GM19035 (cell line): ENCODE measurements around the gene DUSP10.

Source experiments
- ATAC-seq: cut with Tn5 transposase; IDR thresholded peaks from one replicate; pipeline ENCODE4 v1.9.1; 2021; ENCODE audit not compliant: unreplicated experiment

Gene DUSP10

DNA sequence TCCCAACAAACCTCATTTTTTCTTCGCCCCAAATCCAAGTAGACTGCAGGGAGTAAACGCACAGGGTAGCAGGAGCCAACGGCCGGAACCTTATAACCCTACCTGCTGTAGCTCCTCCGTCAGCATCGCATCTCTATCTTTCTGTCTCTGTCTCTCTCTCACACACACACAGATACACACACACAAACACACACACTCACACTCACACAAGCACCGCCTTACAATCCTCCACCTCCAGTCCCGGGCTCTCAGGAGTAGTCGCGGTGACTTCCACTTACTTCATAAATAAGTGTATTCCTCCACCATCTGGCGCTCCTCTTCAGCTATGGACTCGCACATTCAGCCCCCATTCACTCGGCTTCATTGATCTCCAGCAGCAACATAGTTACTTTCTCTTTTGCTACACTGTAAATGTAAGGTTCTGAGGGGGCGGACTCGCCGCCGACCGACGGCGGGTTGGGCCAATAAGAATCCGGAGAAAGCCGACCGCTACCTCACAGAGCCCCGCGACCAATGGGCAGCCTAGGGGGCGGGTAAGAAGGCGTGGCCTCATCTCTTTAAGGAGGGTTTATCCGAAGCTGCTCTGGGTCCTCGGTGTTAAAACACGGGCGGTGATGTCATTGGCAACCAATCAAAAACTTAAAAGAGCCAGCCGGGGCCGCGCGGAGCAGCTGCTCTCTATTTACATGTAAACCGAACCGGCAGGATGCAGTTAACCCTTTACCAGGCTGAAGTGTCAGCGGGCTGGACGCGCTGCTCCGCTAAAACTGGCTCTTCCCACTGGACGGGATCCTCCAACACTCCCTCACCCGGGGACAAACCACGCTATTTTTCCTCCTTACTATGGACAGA, at the start of gene DUSP10:
Gene DUSP10 (minus strand): TSS at position 387 of the 852 bp plus-strand sequence. CDS start 2,345 bp downstream, outside the sequence.
- peak; percentile 83 for ATAC-seq

DNA sequence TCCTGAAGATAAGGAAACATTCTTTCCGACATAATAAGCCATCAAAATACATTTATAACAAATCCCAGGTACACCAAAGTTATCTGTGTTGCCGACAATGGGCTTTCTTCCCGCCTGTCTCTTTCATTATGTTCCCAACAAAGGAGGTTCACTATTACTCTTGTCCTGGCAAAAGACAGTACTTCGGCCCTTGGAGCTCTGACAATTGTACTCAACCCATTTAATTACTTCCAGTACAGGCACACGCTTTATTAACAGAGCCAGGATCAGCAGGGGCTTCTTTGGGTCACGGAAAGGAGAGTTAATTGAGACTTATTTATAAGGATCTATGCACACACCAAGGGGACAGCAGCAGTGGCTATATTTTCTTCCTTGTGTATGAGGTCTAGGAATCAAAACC, 46.6 kb upstream of the DUSP10 start:
- no peak for ATAC-seq

DNA sequence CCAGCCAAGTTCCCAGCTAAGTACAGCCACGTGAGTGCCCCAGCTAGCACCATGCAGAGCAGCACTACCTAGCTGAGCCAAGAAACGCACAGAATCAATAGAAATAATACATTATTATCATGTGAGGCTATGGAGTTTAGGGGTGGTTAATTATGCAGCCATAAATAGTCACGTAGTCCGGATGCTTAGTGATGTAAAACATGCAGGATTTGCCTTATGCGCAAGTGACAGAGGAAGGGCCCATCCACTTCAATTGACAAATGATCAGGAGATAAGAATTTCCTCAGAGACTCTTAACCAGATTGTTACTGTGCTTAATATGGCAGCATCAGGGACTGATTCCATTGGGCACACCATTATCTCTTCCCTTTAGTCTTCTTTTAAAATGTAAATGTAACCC, 44.8 kb upstream of the DUSP10 start:
- no peak for ATAC-seq

DNA sequence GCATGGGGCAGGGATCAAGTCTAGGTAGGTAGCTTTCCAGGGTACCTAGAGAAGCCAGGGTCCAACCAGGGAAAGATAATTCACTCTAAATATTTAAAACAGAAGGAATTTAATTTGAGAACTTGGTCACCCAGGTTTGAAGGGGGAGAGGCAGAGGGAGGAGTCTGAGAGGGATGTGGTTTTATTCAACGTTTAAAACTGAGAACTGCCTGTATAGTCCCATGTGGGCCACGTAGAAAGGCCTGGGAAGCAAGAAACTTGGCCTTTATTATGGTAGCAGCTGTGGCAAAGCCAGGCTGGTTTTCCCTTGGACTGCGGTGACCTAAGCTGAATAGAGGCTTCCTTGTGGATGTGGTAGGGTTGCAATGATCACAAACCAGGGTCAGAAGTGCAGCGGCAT, 42.0 kb upstream of the DUSP10 start:
- ATAC-seq: no peak

DNA sequence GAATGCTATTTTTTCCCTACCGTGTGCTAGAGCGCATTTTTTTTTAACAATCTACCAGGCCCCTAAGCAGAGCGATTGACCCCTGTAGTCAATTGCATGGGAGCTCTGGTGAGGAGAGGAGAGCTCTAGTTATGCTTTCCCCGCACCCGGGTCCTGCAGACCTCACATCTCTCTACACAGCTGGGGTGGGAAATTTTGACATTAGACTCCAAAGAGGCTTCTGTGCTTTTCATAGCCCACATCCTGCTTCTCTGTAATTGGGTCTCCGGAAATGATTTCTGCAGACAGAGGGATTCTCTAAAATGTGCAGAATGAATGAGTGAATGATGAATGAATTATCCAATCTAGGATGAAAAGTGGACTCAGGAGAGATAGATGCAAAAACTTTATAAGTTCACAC, 41.5 kb upstream of the DUSP10 start:
- no peak for ATAC-seq

DNA sequence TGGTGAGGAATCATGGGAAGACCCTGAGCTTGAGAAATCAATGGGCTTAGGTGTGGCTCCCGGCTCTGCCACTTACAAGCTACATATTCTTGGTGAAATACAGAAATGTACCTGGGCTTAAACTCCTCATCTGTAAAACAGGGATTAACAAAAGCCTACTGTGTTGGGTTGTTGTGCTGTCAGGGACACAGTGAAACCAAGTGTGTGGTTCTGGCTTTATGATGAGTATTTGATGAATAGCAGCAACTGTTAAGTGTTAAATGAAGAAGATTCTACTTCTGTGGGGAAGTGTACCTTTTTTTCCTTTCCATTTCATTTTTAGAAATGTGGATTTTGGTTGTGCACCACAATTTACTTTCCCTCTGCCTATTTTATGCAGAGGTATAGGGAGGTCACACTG, 41.1 kb upstream of the DUSP10 start:
- ATAC-seq: no peak

DNA sequence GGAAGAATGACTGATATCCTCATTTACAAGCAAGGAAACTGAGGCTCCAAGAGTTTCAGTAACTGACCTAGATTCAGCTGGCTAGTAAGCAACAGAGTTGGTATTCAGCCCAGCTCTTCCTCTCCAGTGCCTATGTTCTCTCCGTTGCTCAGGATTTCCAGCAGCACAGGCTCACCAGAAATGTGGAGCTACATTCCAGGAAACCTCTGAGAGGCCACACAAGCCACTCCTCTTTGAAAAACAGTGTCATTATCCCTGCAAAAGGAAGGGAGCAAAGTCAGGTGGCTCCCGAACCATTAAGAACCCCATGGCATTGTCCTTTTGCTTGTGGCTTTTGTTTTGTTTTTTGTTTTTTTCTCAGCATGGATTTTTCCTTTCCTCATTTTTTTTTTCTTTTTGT, 40.6 kb upstream of the DUSP10 start:
- no peak for ATAC-seq

DNA sequence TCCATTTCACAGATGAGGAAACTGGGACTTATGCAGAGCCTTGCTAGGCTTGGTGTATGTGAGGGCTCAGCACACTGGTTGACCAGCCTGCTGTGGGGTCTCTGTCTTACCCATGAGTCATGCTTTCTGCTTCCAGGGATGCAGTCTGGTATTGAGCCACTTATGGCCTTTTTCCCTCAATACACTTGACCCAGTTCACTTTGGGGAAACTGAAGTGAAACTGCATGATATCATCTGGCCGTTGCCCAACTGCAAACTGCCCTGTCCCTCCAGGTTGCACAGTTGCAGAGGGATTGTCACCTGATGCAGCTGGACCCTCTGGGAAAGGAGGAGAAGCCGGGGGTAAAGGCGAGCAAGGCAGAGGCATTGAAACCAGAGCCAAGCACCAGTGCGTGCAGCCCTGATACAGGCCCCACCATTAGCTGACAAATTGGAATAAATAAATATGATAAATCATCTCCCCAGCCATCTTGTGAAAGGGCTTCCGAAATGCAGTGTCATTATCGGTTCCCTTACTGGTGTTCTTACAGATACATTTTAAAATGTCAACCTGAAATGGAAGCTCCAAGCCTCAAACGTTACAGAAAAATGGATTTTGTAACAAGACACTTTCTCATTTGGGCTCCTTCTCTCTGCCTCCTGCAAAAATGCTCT, 39.3 kb upstream of the DUSP10 start:
- no peak for ATAC-seq

DNA sequence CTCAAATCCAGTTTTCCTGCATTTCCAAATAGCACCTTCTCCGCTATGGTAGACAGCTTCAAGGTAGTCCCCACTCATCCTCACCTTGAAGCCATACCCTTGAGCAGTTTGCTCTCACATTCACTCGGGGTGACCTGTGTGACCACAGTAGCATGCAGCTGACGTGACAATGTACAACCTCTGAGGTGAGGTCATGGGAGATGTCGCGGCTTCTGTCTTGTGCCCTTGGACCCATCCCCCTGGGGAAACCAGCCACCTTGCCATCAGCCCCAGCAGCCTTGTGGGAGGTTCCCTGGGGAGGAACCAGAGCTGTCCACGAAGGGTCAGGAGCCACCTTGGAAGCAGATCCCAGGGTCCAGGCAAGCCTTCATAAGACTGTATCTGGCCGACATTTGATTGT, 38.3 kb upstream of the DUSP10 start:
- no peak for ATAC-seq

DNA sequence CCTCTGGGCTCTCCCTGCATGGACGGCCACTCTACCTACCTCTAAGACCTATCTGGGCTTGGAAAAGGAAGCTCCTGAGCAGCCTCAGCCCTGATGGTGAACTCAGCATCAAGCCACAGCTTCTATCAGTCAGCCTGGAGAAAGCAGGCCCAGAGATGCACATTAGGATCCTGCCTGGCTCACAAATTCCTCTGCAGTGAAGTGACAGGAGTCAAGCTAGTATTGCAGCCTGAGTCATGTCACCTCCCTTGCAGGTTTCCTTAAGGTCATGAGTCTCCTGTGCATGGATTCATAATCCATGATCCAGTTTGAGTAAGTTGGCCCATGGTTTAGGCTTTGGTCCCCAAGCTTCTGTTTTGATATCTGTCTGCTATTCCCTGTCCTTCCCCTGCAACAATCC, 37.9 kb upstream of the DUSP10 start:
- no peak for ATAC-seq

DNA sequence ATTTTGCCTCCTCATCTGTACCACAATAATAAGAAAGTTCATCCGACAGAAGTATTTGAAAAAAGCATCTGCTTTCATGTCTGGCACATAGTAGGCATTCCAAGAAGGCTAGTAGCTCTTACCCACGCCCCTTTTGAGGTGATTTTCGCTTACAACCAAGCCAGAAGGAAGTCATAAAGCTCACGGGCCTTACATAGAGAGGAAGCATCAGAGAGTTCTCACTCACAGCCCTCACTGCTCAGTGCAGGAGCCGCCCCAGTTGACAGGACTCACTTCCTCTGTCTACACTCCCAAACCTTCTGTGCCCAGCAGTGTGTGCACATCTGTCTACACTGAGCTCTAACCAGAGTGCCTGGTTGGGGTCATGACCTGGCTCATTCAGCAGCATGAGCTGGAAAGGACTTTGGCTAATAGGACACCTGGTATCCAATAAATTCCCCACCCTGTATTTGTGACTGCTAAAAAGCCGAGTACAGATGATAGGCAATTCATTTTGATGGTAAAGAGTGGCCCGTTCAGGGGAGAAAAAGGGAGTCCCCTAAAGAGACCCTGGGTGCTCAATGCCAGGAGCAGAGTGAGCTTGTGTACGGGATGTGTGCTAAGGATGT, 36.8 kb upstream of the DUSP10 start:
- peak; percentile 28 for ATAC-seq

DNA sequence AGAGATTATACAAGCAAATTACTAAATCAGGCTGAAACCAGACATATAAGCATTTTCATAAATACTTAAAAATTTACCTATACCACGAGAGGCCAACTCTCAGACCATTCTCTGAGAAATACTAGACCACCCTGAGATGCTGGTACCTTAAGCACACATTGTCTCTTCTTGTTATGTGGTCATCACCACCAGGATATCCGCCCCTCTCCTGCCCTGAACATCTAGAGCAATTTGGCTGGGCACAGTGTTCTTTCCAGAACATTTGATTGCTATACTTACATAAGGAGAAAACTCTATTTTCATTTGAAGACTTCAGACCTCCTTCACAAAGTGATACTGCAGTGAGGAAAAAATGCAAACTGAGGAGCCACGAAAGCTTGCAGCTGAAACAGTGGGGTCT, 36.2 kb upstream of the DUSP10 start:
- peak; percentile 26 for ATAC-seq

DNA sequence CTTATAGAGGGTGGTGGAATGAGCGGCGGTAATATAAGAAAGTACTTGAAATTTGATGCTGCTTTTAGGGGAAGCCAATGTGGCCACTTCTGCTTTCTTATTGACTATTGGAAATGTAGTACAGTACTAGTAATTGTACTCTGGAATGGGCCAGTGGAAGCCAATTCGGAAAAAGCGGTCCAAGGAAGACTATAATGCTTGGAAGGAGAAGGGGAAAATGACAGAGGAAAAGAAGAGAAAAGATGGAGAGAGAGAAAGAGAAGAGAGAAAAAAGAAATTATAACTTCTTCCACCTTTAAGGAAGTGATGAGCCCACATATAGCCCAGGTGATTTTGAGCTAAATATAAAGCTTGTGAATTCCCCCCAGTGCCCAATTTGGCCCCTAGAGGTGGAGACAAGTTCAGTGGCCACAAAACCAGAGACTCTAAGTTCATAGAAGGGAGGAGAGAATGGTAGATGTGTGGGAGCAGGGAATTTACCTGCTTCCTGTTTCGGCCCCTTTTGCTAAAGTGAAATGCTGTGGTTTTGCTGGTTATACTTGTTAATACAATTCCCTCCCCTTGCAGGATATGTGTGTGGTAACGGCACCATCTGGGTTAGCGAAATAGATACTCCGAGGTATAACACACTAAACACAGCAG, 35.7 kb upstream of the DUSP10 start:
- peak; percentile 72 for ATAC-seq

DNA sequence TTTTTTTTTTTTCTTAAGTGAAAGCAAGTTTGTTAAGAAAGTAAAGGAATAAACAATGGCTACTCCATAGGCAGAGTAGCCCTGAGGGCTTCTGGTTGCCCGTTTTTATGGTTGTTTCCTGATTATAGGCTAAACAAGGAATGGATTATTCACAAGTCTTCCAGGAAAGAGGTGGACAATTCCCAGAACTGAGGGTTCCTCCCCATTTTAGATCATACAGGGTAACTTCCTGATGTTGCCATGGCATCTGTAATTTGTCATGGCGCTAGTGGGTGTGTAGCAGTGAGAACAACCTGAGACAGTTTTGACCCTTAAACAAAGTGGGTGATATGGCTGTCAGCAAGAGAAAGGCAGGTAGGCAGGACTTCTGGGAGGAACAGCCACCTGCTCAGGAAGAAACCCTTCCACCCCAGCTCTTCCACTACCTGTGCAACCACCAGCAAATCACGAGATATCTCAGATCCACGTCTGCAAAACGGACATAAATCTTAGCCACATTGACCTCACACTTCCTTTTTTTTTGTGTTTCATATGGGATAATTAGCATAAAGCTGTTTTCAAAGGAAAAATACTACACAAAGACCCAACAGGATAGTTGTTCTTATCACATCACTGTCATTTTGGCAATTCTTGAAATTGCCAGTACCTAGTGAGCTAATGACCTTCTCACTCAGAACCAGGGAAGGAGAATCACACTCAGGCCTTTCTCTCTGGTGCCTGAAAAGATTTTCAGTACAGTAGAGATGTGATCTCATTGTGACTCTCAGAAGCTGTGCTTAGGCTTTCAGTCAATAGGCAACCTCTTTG, 34.8 kb upstream of the DUSP10 start:
- ATAC-seq: peak; percentile 37

DNA sequence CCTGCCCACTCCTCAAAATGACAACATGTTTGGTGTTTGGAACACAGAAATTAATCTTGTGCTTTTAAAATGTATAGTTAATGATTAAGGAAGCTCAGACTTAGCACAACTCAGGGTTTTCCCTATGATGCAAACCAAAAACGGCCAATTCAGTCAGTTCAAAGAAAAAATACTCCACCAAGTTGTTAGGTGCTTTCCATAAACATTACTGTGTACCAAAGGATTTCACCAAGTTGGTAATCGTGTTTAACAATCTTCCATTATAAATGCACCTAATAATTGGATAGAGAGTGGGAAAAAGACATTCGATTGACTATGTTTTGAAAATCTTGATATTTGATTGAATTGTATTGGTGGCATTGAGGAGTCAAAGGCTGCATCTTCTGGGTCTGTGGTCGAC, 33.3 kb upstream of the DUSP10 start:
- ATAC-seq: no peak

DNA sequence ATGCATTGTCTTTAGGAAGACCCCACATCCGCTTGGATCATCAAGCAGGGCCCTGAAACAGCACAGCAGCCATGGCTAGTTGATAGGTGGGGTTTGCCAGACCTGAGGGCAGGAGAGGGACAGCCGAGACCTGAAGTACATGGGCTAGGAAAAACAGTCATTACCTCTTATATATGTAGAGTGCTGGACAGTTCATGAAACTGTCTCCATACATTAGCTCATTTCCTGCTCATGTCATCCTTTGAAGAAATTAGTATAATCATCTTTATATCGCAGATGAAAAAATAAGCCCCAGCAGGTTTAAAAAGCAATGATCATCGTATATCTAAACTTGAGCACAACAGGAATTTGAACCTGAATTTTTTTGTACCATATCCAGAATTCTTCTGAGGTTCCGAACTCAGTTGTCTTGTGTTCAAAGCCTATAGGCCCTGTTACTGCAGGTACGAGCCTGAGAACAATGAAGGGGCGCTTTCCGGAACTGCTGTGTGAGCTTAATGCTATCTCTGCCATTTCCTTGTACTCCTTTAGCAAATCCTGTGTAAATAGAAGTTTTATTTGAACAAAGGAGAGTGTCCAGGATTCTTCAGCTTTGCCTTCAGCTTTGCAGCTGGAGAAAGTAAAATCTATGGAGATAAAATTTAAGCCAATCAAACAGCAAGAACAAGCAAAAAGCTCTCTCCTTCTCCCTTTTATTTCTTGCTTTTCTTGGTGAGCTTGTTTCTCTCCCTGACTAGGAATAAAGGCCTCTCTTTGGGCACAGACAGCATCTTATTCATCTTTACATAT, 32.4 kb upstream of the DUSP10 start:
- no peak for ATAC-seq

DNA sequence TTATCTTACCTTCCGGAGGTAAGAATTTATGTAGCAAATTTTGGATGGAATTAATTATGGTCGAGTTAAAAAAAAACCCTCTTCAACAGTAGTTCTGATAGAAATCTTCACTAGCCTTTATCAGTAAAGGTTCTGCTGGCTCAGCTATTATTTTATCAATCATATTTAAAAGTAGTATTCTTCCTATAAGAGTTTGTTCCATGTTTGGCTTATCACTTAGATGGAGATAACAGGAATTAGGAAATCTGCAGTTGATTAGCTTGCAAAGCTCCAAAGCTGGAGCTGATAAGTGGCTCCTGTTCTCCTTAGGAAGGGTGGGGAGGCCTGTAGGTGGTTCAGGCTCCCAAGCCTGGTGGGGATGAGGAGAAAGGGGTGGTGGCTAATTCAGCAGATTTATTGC, 31.5 kb upstream of the DUSP10 start:
- no peak for ATAC-seq

DNA sequence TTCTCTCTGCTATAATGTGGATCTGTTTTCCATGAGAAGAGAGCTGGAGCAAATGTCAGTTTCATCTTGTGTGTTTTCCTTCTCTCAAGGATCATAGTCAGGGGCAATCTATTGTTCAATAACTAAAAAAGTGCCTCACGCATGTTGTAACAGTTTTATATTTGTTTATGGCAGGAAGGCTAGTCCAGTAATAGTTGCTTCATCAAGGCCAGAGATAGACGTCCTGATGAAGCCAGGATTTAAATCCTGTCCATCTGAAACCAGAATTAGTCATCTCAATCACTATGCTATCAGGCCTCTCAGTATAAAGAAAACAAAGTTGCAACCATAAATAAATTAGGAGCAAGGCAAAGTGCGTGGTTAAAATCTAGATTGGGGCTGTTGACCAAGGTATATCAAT, 30.2 kb upstream of the DUSP10 start:
- no peak for ATAC-seq

DNA sequence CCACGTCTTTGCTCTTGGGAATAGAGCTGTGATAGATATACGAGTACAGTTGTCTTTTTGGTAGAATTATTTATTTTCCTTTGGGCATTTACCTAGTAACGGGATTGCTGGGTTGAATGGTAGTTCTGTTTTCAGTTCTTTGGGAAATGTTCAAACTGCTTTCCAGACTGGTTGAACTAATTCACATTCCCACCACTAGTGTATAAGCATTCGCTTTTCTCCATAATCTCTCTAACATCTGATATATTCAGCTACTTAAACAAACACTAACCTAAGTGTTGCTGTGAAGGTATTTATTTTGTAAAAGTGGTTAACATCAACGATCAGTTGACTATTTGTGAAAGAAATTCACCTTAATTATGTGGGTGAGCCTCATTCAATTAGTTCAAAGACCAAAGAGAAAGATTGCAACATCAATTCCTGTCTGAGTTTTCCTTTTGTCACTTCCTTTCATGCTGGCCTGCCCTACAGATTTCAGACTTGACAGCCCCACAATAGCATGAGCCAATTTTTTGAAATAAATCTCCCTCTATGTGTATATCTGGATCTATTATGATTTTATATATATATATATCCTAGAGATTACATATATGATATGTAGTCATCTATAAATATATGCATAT, 26.7 kb upstream of the DUSP10 start:
- ATAC-seq: no peak

DNA sequence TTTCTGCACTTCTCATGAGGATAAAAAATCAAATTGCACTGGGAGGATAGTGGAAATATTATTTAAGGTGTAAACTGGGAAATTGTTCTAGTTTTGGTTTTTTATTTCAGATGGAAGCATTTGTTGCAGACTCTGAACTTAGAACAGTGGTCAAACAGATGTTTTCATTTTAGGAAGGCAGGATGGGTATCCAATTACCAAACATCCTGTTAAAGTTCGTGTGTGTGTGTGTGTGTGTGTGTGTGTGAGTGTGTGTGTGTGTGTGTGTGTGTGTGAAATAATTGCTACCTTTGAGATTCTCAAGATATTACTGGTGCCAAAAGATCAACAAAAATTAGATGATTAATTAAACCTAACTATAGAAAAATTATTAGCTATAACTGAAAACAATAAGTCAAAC, 24.3 kb upstream of the DUSP10 start:
- ATAC-seq: no peak
